Neural crest cell (in vitro differentiated cells): ENCODE results near the gene DUSP21. TPM values are rescaled to one million over a fixed set of nuclear protein-coding genes. Genes with fewer than 3 reads are reported as not detected.
"Not testable (repeated sequence)": the region's sequence is repeated elsewhere in the genome, so short reads cannot be mapped to it uniquely, and the experiment has no call there.

Source experiments
- DNase-seq: peaks from one replicate; pipeline ENCODE4 v3.0.0; 2021; ENCODE audit warnings: low read depth, mixed read lengths, low spot score
- H3K27ac Mint-ChIP-seq: one replicate; pipeline ENCODE4 v1.8.0; 2021; ENCODE audit warnings: mild to moderate bottlenecking, mixed read lengths; ENCODE audit not compliant: unreplicated experiment
- H3K27me3 Mint-ChIP-seq: 2 replicates; pipeline ENCODE4 v1.8.0; 2021; ENCODE audit warnings: low read depth, mild to moderate bottlenecking, mixed read lengths
- H3K36me3 Mint-ChIP-seq: 2 replicates; pipeline ENCODE4 v1.8.0; 2021; ENCODE audit warnings: low read depth, mild to moderate bottlenecking, mixed read lengths
- H3K4me1 Mint-ChIP-seq: 2 replicates; pipeline ENCODE4 v1.8.0; 2021; ENCODE audit warnings: mixed read lengths
- H3K4me3 Mint-ChIP-seq: one replicate; pipeline ENCODE4 v1.8.0; 2021; ENCODE audit warnings: mild to moderate bottlenecking, mixed read lengths
- H3K9me3 Mint-ChIP-seq: 2 replicates; pipeline ENCODE4 v1.8.0; 2021; ENCODE audit warnings: mixed read lengths
- CTCF ChIP-seq: fragments of 200-600 bp; sonication (generic); conservative IDR thresholded peaks from 2 replicates; pipeline ENCODE4 v1.5.0; 2021; ENCODE audit warnings: antibody characterized with exemption, mild to moderate bottlenecking
- total RNA-seq: library from RNA; stranded (reverse); gene quantifications from 2 replicates; pipeline ENCODE4 v1.2.1, GENCODE V29; 2021

Gene DUSP21
- total RNA-seq, 1 donor from 2014 or later: not detected

- Mint-ChIP-seq H3K27ac (no peak overlapping the region), H3K36me3 (peaks cover 2% of the 10 kb centered on the region), H3K4me3 (no peak overlapping the region), H3K4me1 (peaks cover 4% of the 10 kb centered on the region), H3K9me3 (no peaks in the 10 kb centered on the region), H3K27me3 (no peaks in the 10 kb centered on the region)
- TF ChIP-seq CTCF: no peak
- no peak for DNase-seq
Observed at GRCh38 chrX:44878780-44879179, 35.0 kb downstream of the DUSP21 start.

DNA sequence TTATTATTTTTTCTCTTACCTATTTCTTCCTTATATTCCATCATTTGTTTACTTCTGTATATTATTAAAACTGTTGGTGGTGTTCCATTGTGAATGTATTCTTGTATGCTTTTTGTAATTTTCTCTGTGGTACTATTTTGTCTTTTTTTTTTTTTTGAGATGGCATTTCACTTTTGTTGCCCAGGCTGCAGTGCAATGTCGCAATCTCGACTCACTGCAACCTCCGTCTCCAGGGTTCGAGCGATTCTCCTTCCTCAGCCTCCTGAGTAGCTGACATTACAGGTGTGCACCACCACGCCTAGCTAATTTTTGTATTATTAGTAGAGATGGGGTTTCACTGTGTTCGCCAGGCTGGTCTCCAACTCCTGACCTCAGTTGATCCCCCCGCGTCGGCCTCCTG lies 37.7 kb downstream of the DUSP21 start:
- Mint-ChIP-seq H3K27ac (no peak overlapping the region), H3K9me3 (peaks cover 5% of the 10 kb centered on the region), H3K4me3 (no peak overlapping the region), H3K27me3 (no peaks in the 10 kb centered on the region), H3K4me1 (peaks cover 8% of the 10 kb centered on the region), H3K36me3 (peaks cover 2% of the 10 kb centered on the region)
- no peak for TF ChIP-seq CTCF
- DNase-seq: no peak

DNA sequence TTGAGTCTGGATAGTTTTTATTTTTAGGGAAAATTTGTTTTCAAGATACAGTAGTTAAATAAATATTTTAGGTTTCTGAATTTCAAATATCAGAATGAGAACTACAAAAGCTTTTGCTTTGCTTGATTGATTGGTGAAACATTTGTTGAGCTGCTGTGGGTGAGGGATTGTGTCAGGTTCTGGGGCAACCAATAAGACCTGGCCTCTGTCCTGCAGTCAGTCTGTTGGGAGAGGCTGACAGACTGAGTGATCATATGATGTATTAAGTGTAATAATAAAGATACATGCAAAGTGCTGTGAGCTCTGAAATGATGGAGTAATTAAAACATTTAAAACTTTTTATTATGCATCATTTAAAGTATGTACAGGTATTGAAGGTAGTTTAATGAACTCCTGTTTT lies 38.8 kb downstream of the DUSP21 start:
- no peak for TF ChIP-seq CTCF
- H3K27me3 Mint-ChIP-seq: no peaks in the 10 kb centered on the region
- peaks cover 8% of the 10 kb centered on the region for H3K9me3 Mint-ChIP-seq
- H3K36me3 Mint-ChIP-seq: peaks cover 2% of the 10 kb centered on the region
- no peak overlapping the region for H3K27ac Mint-ChIP-seq
- H3K4me3 Mint-ChIP-seq: no peak overlapping the region
- no peak for DNase-seq
- H3K4me1 Mint-ChIP-seq: peaks cover 8% of the 10 kb centered on the region

DNA sequence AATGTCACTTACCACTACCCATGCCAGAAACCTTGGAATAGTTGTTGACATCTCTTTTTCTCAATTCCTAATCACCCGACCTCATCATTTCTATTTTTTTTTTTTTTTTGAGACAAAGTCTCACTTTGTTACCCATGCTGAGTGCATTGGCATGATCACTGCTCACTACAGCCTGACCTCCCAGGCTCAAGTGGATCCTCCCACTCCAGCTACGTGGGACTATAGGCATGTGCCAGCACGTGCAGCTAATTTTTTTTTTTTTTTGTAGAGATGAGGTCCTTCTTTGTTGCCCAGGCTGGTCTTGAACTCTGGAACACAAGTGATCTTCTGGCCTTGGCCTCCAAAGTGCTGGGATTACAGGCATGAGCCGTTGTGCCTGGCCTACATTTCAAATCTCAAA lies 41.1 kb downstream of the DUSP21 start:
- Mint-ChIP-seq H3K36me3 (peaks cover 4% of the 10 kb centered on the region), H3K4me1 (peaks cover 8% of the 10 kb centered on the region), H3K4me3 (no peak overlapping the region)

DNA sequence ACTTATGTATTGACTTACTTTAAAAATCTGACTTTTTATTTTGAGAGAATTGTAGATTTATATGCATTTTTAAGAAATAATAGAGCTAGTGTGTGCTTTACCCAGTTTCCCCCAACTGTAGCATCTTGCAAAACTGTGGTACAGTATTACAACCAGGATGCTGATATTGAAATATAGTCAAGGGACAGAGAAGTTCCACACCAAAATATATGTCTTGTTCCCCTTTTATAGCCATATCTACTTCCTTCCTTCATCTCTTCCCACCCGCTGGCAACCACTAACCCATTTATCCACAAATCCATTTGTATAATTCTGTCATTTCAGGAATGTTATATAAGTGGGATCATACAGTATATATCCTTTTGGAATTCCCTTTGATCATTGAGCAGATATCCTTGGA lies 46.0 kb downstream of the DUSP21 start:
- peaks cover under 1% of the 10 kb centered on the region for H3K4me1 Mint-ChIP-seq
- DNase-seq: no peak
- H3K9me3 Mint-ChIP-seq: peaks cover 19% of the 10 kb centered on the region
- H3K27ac Mint-ChIP-seq: no peak overlapping the region
- no peak overlapping the region for H3K4me3 Mint-ChIP-seq
- TF ChIP-seq CTCF: no peak
- peaks cover 17% of the 10 kb centered on the region for H3K36me3 Mint-ChIP-seq
- H3K27me3 Mint-ChIP-seq: no peaks in the 10 kb centered on the region

More for the DNA sequence above, 41.1 kb downstream of the DUSP21 start:
- peaks cover 10% of the 10 kb centered on the region for H3K9me3 Mint-ChIP-seq
- DNase-seq: no peak
- no peak overlapping the region for H3K27ac Mint-ChIP-seq
- no peaks in the 10 kb centered on the region for H3K27me3 Mint-ChIP-seq
- TF ChIP-seq CTCF: no peak

DNA sequence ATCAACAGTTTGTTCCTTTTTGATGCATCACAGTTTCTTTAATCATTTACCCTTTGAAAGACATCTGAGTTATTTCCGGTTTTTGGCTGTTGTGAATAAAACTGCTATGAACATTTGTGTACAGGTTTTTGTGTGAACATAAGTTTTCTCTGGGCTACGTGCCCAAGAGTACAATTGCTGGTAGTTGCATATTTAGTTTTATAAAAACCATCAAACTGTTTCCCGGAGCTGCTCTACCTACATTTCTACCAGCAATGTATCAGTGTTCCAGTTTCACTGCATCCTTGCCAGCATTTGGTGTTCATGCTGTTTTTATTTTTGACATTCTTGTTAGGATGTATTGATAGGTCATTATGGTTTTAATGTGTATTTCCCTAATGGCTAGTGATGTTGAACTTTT lies 46.4 kb downstream of the DUSP21 start:
- H3K4me3 Mint-ChIP-seq: no peak overlapping the region
- H3K27ac Mint-ChIP-seq: no peak overlapping the region
- no peaks in the 10 kb centered on the region for H3K27me3 Mint-ChIP-seq
- no peak for DNase-seq
- no peaks in the 10 kb centered on the region for H3K4me1 Mint-ChIP-seq
- no peak for TF ChIP-seq CTCF
- H3K36me3 Mint-ChIP-seq: peaks cover 17% of the 10 kb centered on the region
- H3K9me3 Mint-ChIP-seq: peaks cover 19% of the 10 kb centered on the region

DNA sequence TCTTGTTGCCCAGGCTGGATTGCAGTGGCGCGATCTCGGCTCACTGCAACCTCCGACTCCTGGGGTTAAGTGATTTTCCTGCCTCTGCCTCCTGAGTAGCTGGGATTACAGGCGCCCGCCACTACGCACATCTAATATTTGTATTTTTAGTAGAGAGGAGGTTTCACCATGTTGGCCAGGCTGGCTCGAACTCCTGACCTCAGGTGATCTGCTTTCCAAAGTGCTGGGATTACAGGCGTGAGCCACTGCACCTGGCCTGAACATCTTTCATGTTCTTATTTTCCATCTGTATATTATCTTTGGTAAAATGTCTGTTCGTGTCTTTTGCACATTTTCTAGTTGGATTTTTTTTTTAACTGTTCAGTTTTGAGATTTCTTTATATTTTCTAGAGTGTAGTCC lies 46.9 kb downstream of the DUSP21 start:
- not testable (repeated sequence) for H3K27me3 Mint-ChIP-seq, DNase-seq, H3K27ac Mint-ChIP-seq, H3K4me3 Mint-ChIP-seq, H3K4me1 Mint-ChIP-seq
- Mint-ChIP-seq H3K9me3 (peaks cover 22% of the 10 kb centered on the region), H3K36me3 (peaks cover 21% of the 10 kb centered on the region)
